ENCODE data around the gene CHD9NB. TPM values are rescaled to one million over a fixed set of nuclear protein-coding genes. Genes with fewer than 3 reads are reported as not detected.

Gene CHD9NB
- total RNA-seq, 1 experiment from 2014 or later, result 0.40 TPM

DNA sequence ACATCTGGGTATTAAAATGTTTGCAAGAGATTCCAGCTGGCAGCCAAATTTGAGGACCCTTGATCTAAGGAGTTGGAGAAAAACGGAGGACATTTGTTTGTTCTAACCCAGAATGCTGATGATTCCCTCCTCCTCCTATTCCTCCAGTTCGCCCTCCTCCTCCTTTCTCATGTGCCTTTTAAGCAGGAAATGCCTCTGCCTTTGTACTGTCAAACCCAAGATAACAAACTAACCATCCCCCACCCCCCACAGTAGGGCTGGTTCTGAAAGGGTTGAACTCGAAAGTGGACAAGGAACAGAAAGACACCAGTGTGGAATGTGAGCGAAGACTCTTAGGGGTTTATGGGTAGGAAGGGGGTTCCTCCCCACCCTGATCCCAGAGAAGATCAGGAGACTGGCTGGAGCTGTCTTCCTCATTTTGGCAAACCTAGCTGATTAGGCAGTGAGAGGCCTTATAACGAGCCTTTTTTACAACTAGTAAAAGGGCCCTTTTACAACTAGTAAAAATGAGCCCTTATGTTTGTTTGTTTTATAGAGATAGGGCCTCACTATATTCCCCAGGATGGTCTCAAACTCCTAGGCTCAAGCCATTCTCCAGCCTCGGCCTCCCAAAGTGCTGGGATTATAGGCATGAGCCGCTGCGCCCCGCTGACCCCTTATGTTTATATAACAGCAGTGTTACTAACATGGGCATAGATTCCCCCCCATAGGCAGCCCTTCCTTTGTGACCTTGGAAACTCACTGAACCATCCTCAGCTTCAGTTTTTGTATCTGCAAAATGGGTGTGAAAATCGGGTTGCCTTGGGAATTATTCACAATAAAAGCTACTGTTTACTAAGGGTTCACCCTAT is 3.1 kb upstream of the CHD9NB start:
- Histone ChIP-seq H3K36me3 (ENCODE audit: low read depth, low read length) (no peaks in the 10 kb centered on the region), H3F3A (ENCODE audit: low read length, unreplicated experiment) (no peaks in the 10 kb centered on the region), H4K20me1 (ENCODE audit: low read length) (no peaks in the 10 kb centered on the region), H3K27me3 (ENCODE audit: low read length) (no peaks in the 10 kb centered on the region), H3K9me2 (replicated peaks; ENCODE audit: low read length) (no peaks in the 10 kb centered on the region), H3K4me1 (ENCODE audit: insufficient read depth, low read length) (peaks cover 19% of the 10 kb centered on the region), H3K4me2 (ENCODE audit: low read length) (peak overlapping the region; percentile 92), H3K4me3 (ENCODE audit: low read length) (peak overlapping the region; percentile 88), H2AFZ (ENCODE audit: low read length) (peak overlapping the region; percentile 94), H3K79me2 (ENCODE audit: low read length) (peaks cover 50% of the 10 kb centered on the region), H3K9ac (ENCODE audit: low read length) (peak overlapping the region; percentile 86), H3K27ac (ENCODE audit: low read length) (peak overlapping the region; percentile 45; the same call in 1 of the 2 replicates), H3K9me3 (ENCODE audit: low read length) (no peaks in the 10 kb centered on the region)
- DNase-seq (peak; percentile 28), ATAC-seq (peak; percentile 9)
- intact Hi-C loops (cut with micrococcal nuclease), result loop anchor here (1.0 to 10.0 kb wide), 6 partner anchors 25 to 449 kb away; partner anchors contain the start of gene AKTIP
- BruUV-seq (replicated peaks), result TSS peak; percentile 49
- ChIA-PET POLR2A (ENCODE audit: unreplicated experiment) (no interaction called here), CTCF (interaction anchor here (0.6 to 1.9 kb wide), 3 partner anchors 25 to 58 kb away, joined by 3 to 7 read pairs (median 4); no protein-coding TSS in a partner anchor)
- TF ChIP-seq EZH2 (IDR thresholded peaks at IDR 0.05; ENCODE audit: low read length, unreplicated experiment) (no peak), EZH2phosphoT487 (IDR thresholded peaks at IDR 0.05; ENCODE audit: borderline replicate concordance, low read length) (no peak)
- TF ChIP-seq, protein P1, sequence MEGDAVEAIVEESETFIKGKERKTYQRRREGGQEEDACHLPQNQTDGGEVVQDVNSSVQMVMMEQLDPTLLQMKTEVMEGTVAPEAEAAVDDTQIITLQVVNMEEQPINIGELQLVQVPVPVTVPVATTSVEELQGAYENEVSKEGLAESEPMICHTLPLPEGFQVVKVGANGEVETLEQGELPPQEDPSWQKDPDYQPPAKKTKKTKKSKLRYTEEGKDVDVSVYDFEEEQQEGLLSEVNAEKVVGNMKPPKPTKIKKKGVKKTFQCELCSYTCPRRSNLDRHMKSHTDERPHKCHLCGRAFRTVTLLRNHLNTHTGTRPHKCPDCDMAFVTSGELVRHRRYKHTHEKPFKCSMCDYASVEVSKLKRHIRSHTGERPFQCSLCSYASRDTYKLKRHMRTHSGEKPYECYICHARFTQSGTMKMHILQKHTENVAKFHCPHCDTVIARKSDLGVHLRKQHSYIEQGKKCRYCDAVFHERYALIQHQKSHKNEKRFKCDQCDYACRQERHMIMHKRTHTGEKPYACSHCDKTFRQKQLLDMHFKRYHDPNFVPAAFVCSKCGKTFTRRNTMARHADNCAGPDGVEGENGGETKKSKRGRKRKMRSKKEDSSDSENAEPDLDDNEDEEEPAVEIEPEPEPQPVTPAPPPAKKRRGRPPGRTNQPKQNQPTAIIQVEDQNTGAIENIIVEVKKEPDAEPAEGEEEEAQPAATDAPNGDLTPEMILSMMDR (conservative IDR thresholded peaks at IDR 0.05; ENCODE audit: low read depth, low read length), result no peak

DNA sequence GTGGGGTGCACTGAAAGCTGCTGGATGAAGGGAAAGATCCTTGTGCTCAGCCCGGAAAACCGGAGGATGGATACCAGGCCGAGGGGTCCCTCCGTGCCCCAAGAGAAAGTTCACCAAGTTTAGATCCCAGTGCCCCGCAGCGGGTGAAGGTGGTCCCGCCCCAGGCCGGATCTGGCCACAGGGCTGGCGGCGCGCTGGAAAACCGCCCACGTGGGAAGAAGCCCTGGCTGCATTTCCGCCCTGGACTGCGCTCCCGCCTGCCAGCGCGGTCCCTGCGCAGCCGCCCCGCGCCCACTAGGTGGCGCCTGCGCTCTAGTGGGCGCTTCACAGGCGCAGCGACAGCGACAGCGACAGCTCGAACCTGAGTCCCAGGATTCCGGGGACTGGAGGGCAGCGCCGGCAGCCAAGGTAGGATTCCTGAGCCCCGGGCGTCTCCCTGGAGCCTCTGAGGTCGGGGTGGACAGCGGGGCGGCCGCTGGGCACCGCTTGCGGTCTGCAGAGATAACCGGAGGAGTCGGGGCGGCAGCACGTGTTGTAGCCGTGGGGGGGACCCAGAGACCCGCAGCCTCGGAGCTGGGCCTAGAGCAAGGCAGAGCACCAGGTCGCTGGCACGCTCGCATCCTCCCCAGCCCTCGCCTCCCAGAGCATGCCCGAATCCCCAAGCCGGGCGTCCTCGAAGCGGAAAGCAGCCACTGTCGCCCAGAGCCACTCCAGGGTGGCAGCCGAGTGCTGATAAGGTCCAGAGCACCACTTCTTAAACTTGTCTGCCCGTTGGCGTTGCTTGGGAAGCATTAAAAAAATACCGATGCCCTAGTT is 2.2 kb upstream of the CHD9NB start, which contains the start of gene CHD9:
Gene CHD9 (plus strand): TSS at position 322 of the 816 bp plus-strand sequence. CDS start 101,099 bp downstream, outside the sequence.
- Histone ChIP-seq H3K27me3 (ENCODE audit: low read length) (no peaks in the 10 kb centered on the region), H3K9ac (ENCODE audit: low read length) (peak within 1 kb of the TSS; percentile 86), H3K9me3 (ENCODE audit: low read length) (no peaks in the 10 kb centered on the region), H3K4me3 (ENCODE audit: low read length) (peak within 1 kb of the TSS; percentile 88), H4K20me1 (ENCODE audit: low read length) (no peaks in the 10 kb centered on the region), H3F3A (ENCODE audit: low read length, unreplicated experiment) (no peaks in the 10 kb centered on the region), H3K4me2 (ENCODE audit: low read length) (peak within 1 kb of the TSS; percentile 92), H3K27ac (ENCODE audit: low read length) (peak within 1 kb of the TSS; percentile 45), H3K9me2 (replicated peaks; ENCODE audit: low read length) (no peaks in the 10 kb centered on the region), H3K4me1 (ENCODE audit: insufficient read depth, low read length) (peaks cover 19% of the 10 kb centered on the region), H3K36me3 (ENCODE audit: low read depth, low read length) (no peaks in the 10 kb centered on the region), H3K79me2 (ENCODE audit: low read length) (peaks cover 45% of the 10 kb centered on the region), H2AFZ (ENCODE audit: low read length) (peak within 1 kb of the TSS; percentile 94)
- CTCF ChIA-PET, result interaction anchor here (0.6 to 1.9 kb wide), 4 partner anchors 26 to 75 kb away, joined by 3 to 7 read pairs (median 4); no protein-coding TSS in a partner anchor
- no peak for TF ChIP-seq EZH2 (IDR thresholded peaks at IDR 0.05; ENCODE audit: low read length, unreplicated experiment)
- TF ChIP-seq, protein P1 (conservative IDR thresholded peaks at IDR 0.05; ENCODE audit: low read depth, low read length), result peak; percentile 81
- POLR2A ChIA-PET (ENCODE audit: unreplicated experiment), result no interaction called here
- peak; percentile 88 for DNase-seq
- intact Hi-C loops (cut with micrococcal nuclease), result loop anchor here (1.0 to 10.0 kb wide), 7 partner anchors 26 to 450 kb away; partner anchors contain the start of gene AKTIP
- peak; percentile 82 for ATAC-seq
- no TSS peak for BruUV-seq (replicated peaks)

Data from PC-3 (cell line).